Measurements from ENCODE around the gene WFS1. TPM values are rescaled to one million over a fixed set of nuclear protein-coding genes. Genes with fewer than 3 reads are reported as not detected.

The WFS1 gene
- total and polyA plus RNA-seq, 2 of the 8 experiments (the other 6 are each of a cell fraction or from before 2014, with no cell fraction given): 29.1 to 43.1 TPM

GRCh38 chr4:6232836-6233785 lies 36.5 kb upstream of the WFS1 start (continued):
- no peak for TF ChIP-seq MAFK (IDR thresholded peaks at IDR 0.05; ENCODE audit: low read depth, low read length)
- TF ChIP-seq CHD2 (IDR thresholded peaks at IDR 0.05; ENCODE audit: low read length): no peak
- no peak for TF ChIP-seq TAF1 (IDR thresholded peaks at IDR 0.05; ENCODE audit: low read depth, low read length)
- no peak for TF ChIP-seq PHF8 (conservative IDR thresholded peaks at IDR 0.05; ENCODE audit: low read depth, low read length)
- no peak for TF ChIP-seq USF2 (IDR thresholded peaks at IDR 0.05; ENCODE audit: low read length)
